Measurements from ENCODE around the gene KBTBD4. TPM values are rescaled to one million over a fixed set of nuclear protein-coding genes. Genes with fewer than 3 reads are reported as not detected.

KBTBD4 gene
- total RNA-seq, 1 donor from 2014 or later: 12.9 TPM

GRCh38 chr11:47592251-47592650, 13.5 kb upstream of the KBTBD4 start:
- H3K4me1 Mint-ChIP-seq (ENCODE audit: low read depth): peaks cover 8% of the 10 kb centered on the region
- H3K9me3 Mint-ChIP-seq (ENCODE audit: low read depth): no peaks in the 10 kb centered on the region
- H3K27me3 Mint-ChIP-seq (ENCODE audit: low read depth): peaks cover 35% of the 10 kb centered on the region
- peaks cover 2% of the 10 kb centered on the region for H3K36me3 Mint-ChIP-seq (ENCODE audit: low read depth)
- no peak for DNase-seq (ENCODE audit: low spot score)
- H3K27ac Mint-ChIP-seq (ENCODE audit: unreplicated experiment): no peak overlapping the region
- no peak for TF ChIP-seq CTCF (IDR thresholded peaks at IDR 0.05)
- no peak overlapping the region for H3K4me3 Mint-ChIP-seq (ENCODE audit: unreplicated experiment)

- H3K27ac Mint-ChIP-seq (ENCODE audit: unreplicated experiment): no peak overlapping the region
- TF ChIP-seq CTCF (IDR thresholded peaks at IDR 0.05): no peak
- peaks cover 35% of the 10 kb centered on the region for H3K27me3 Mint-ChIP-seq (ENCODE audit: low read depth)
- DNase-seq (ENCODE audit: low spot score): no peak
- H3K9me3 Mint-ChIP-seq (ENCODE audit: low read depth): no peaks in the 10 kb centered on the region
- peaks cover 8% of the 10 kb centered on the region for H3K4me1 Mint-ChIP-seq (ENCODE audit: low read depth)
- H3K36me3 Mint-ChIP-seq (ENCODE audit: low read depth): peaks cover 2% of the 10 kb centered on the region
- H3K4me3 Mint-ChIP-seq (ENCODE audit: unreplicated experiment): no peak overlapping the region
These were observed 13.0 kb upstream of the KBTBD4 start for GRCh38 chr11:47591764-47592163.

GRCh38 chr11:47589977-47590861, 11.4 kb upstream of the KBTBD4 start:
- H3K4me3 Mint-ChIP-seq (ENCODE audit: unreplicated experiment): no peak overlapping the region
- DNase-seq (ENCODE audit: low spot score): no peak
- H3K27ac Mint-ChIP-seq (ENCODE audit: unreplicated experiment): no peak overlapping the region
- H3K36me3 Mint-ChIP-seq (ENCODE audit: low read depth): no peaks in the 10 kb centered on the region
- peaks cover 28% of the 10 kb centered on the region for H3K27me3 Mint-ChIP-seq (ENCODE audit: low read depth)
- no peak for TF ChIP-seq CTCF (IDR thresholded peaks at IDR 0.05)
- no peaks in the 10 kb centered on the region for H3K9me3 Mint-ChIP-seq (ENCODE audit: low read depth)
- H3K4me1 Mint-ChIP-seq (ENCODE audit: low read depth): peaks cover 8% of the 10 kb centered on the region

GRCh38 chr11:47589584-47589976, 10.8 kb upstream of the KBTBD4 start:
- H3K27ac Mint-ChIP-seq (ENCODE audit: unreplicated experiment): no peak overlapping the region
- H3K27me3 Mint-ChIP-seq (ENCODE audit: low read depth): peaks cover 23% of the 10 kb centered on the region
- peak; percentile 89 for DNase-seq (ENCODE audit: low spot score)
- no peak overlapping the region for H3K4me3 Mint-ChIP-seq (ENCODE audit: unreplicated experiment)
- H3K9me3 Mint-ChIP-seq (ENCODE audit: low read depth): no peaks in the 10 kb centered on the region
- H3K4me1 Mint-ChIP-seq (ENCODE audit: low read depth): peaks cover 8% of the 10 kb centered on the region
- TF ChIP-seq CTCF (IDR thresholded peaks at IDR 0.05): no peak
- H3K36me3 Mint-ChIP-seq (ENCODE audit: low read depth): peaks cover 2% of the 10 kb centered on the region

GRCh38 chr11:47589118-47589517, 10.3 kb upstream of the KBTBD4 start:
- H3K9me3 Mint-ChIP-seq (ENCODE audit: low read depth): no peaks in the 10 kb centered on the region
- DNase-seq (ENCODE audit: low spot score): peak; percentile 39
- peaks cover 6% of the 10 kb centered on the region for H3K36me3 Mint-ChIP-seq (ENCODE audit: low read depth)
- H3K27ac Mint-ChIP-seq (ENCODE audit: unreplicated experiment): no peak overlapping the region
- no peak for TF ChIP-seq CTCF (IDR thresholded peaks at IDR 0.05)
- peaks cover 8% of the 10 kb centered on the region for H3K4me1 Mint-ChIP-seq (ENCODE audit: low read depth)
- no peak overlapping the region for H3K4me3 Mint-ChIP-seq (ENCODE audit: unreplicated experiment)
- H3K27me3 Mint-ChIP-seq (ENCODE audit: low read depth): peaks cover 20% of the 10 kb centered on the region

Data from chondrocyte (in vitro differentiated cells).